ENCODE data around the gene ZNF324. TPM values are rescaled to one million over a fixed set of nuclear protein-coding genes. Genes with fewer than 3 reads are reported as not detected.

The ZNF324 gene
- total and polyA plus RNA-seq, 2 of the 13 experiments (the other 11 are each of a cell fraction or from before 2014, with no cell fraction given): 1.1 to 4.7 TPM

GRCh38 chr19:58519355-58520256 lies 52.7 kb downstream of the ZNF324 start, which contains the start of gene ZBTB45 (continued):
- peak; percentile 97 for TF ChIP-seq RNF219 (CRISPR knock-in tag; IDR thresholded peaks at IDR 0.05)
- TF ChIP-seq ZNF772 (CRISPR knock-in tag; IDR thresholded peaks at IDR 0.05): peak; percentile 91
- no peak for TF ChIP-seq SOX13 (IDR thresholded peaks at IDR 0.05)
- TF ChIP-seq SOX13 (CRISPR knock-in tag; conservative IDR thresholded peaks at IDR 0.05 in 1 of 2, IDR thresholded peaks at IDR 0.05 in 1 of 2): peak in 1 of 2 experiments; percentile 68; a peak in 2 of 4 replicates
- peak; percentile 69; the same call in 1 of the 2 replicates for TF ChIP-seq ZNF264 (CRISPR knock-in tag; IDR thresholded peaks at IDR 0.05)
- TF ChIP-seq TOPORS (CRISPR knock-in tag; IDR thresholded peaks at IDR 0.05): peak; percentile 46; the same call in 1 of the 2 replicates
- peak; percentile 51; the same call in 1 of the 2 replicates for TF ChIP-seq ELK4 (CRISPR knock-in tag; IDR thresholded peaks at IDR 0.05; ENCODE audit: borderline replicate concordance)
- TF ChIP-seq GTF2F1 (IDR thresholded peaks at IDR 0.05; ENCODE audit: low read length): peak; percentile 53; the same call in 1 of the 2 replicates
- TF ChIP-seq DPF2 (CRISPR knock-in tag; IDR thresholded peaks at IDR 0.05; ENCODE audit: borderline replicate concordance, low read depth): no peak
- peak; percentile 60; the same call in 1 of the 2 replicates for TF ChIP-seq SMAD9 (CRISPR knock-in tag; IDR thresholded peaks at IDR 0.05)
- TF ChIP-seq GPBP1L1 (CRISPR knock-in tag; IDR thresholded peaks at IDR 0.05): no peak
- peak; percentile 71; the same call in 1 of the 2 replicates for TF ChIP-seq ZNF773 (CRISPR knock-in tag; IDR thresholded peaks at IDR 0.05; ENCODE audit: borderline replicate concordance)
- TF ChIP-seq POLR2A (IDR thresholded peaks at IDR 0.05; ENCODE audit: insufficient read depth in 1 of 2, low read depth in 2 of 2, low read length in 2 of 2): peak; percentile 64 to 80; a peak in 3 of 4 replicates
- peak; percentile 99 for TF ChIP-seq ZNF639 (CRISPR knock-in tag; conservative IDR thresholded peaks at IDR 0.05)
- TF ChIP-seq AKAP8 (CRISPR knock-in tag; IDR thresholded peaks at IDR 0.05): peak; percentile 81; the same call in 1 of the 2 replicates
